ENCODE measurements around the gene ICE1.

Gene ICE1

DNA sequence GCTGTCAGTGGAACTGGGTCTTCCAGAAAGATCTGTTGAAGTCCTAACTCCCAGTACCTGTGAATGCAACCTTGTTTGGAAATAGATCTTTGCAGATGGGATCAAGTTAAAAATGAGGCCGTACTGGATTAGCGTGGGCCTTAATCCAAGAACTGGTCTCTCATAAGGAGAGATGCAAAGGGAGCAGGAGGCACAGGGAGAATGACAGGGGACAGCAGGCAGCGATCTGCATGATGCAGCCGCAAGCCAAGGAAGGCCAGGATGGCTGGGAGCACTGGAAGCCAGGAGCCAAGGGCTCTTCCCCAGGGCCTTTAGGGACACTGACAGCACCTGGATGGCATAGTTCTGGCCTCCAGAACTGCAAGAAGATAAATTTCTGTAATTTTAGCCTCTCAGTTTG, 114.4 kb downstream of the ICE1 start:
- no peak for DNase-seq (ENCODE audit: low spot score)

DNA sequence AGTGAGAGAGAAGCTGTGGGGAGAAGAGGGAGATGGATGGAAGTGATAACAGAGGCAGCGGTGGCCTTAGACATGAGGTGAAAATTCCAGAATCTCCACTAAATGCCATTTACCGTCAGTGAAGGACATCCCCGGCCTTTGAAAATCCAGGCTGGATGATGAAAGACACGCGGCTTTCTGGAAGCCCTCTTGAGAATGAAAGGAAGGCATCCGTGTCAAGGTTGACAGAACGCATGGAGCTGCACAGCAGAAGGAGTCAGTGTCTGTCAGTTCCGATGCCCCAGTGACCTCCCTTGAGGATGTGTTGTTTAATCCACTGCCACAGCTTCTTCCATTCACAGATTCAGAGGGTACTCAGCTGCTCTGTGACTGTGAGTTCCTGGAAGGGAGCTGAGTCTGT, 114.9 kb downstream of the ICE1 start:
- DNase-seq (ENCODE audit: low spot score), result no peak

DNA sequence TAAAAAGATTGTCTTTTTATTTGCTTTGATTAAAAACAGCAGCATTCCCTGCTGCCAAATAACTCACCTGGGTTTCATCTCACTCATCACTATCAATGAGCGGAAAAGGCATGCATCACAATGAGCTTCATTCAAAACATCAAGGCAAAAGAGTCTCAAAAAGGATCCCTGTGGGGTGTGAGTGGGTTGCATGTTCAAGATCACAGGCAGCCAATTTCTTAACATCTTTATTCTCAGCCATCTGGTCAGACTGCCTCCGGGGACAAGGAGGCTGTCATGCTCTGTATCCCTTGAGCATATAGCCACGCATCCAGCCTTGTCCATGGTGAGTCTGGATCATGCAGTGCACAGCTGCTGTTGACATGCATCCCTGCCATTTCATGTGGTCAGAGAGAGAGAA, 117.1 kb downstream of the ICE1 start:
- DNase-seq (ENCODE audit: low spot score), result no peak
